ENCODE data around the gene MRO. TPM values are rescaled to one million over a fixed set of nuclear protein-coding genes. Genes with fewer than 3 reads are reported as not detected.

The MRO gene
- total and polyA plus RNA-seq, 5 donors = 5.2 to 8.7 (median 7.2) TPM

DNA sequence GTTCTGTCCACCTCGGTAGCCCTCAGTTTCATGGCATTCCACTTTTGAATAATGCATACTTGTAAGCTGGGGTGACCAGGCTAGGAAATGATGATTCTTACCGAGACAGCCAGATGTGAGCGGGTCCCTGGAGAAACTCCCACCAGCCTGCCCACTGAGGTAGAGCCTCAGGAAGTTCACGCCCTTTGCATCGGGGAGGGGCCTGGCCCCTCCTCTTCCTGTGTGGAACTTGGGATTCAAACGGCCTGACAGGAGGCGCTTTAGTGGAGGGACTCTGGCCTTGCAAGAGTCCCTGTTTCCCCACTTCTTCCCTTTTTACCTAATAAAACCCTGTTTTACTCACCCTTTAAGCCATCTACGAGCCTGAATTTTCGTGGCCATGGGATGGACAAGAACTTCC lies 44.6 kb downstream of the MRO start:
- Histone ChIP-seq H3K27me3 (ENCODE audit: control insufficient read depth, insufficient read depth) (no peaks in the 10 kb centered on the region), H3K9me3 (ENCODE audit: control insufficient read depth, low read length) (no peaks in the 10 kb centered on the region), H3K27ac (ENCODE audit: low read length) (no peak overlapping the region), H3K4me3 (ENCODE audit: low read length) (no peak overlapping the region), H3K4me1 (ENCODE audit: control insufficient read depth, insufficient read depth, low read length) (no peaks in the 10 kb centered on the region)
- WGBS = 73% methylated on average over 9 of the region's 9 CpGs
- intact Hi-C loops (cut with DNase I) = no loop called here
- DNase-seq (no peak), ATAC-seq (no peak)

DNA sequence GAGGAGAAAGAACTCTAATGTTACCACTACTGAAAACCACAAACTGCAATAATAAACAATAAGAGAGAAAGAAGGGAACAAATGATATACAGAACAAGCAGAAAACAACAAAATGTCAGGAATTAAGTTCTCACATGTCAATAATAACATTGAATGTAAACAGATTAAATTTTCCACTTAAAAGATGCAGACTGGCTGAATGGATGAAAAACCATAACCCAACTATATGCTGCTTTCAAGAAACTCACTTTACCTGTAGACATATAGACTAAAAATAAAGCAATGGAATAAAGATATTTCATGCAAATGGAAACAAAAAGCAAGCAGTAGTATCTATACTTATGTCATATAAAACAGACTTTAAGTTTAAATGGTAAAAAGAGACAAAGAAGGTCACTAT lies 50.4 kb downstream of the MRO start:
- intact Hi-C loops (cut with DNase I) = no loop called here
- no peaks in the 10 kb centered on the region for H3K4me1 ChIP-seq (ENCODE audit: control insufficient read depth, insufficient read depth, low read length)
- no peaks in the 10 kb centered on the region for H3K9me3 ChIP-seq (ENCODE audit: control insufficient read depth, low read length)
- DNase-seq (no peak), ATAC-seq (no peak)
- no peak overlapping the region for H3K4me3 ChIP-seq (ENCODE audit: low read length)
- H3K27ac ChIP-seq (ENCODE audit: low read length) = no peak overlapping the region
- no peaks in the 10 kb centered on the region for H3K27me3 ChIP-seq (ENCODE audit: control insufficient read depth, insufficient read depth)

DNA sequence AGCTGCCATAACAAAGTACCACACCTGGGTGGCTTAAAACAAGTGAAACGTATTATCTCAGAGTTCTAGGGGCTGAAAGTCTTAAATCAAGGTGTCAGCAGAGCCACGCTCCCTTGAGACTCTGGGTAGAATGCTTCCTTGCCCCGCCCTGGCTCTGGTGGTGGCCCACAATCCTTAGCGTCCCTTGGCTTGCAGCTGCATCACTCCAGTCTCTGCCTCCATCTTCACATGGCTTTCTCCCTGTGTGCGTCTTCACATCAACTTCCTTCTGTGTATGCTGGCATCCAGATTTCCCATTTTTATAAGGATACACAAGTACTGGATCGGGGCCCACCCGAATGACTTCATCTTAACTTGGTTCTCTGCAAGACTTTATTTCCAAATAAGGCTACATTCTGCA lies 62.5 kb downstream of the MRO start:
- 79% methylated on average over 7 of the region's 7 CpGs for WGBS
- intact Hi-C loops (cut with DNase I) = no loop called here
- no peaks in the 10 kb centered on the region for H3K27me3 ChIP-seq (ENCODE audit: control insufficient read depth, insufficient read depth)

DNA sequence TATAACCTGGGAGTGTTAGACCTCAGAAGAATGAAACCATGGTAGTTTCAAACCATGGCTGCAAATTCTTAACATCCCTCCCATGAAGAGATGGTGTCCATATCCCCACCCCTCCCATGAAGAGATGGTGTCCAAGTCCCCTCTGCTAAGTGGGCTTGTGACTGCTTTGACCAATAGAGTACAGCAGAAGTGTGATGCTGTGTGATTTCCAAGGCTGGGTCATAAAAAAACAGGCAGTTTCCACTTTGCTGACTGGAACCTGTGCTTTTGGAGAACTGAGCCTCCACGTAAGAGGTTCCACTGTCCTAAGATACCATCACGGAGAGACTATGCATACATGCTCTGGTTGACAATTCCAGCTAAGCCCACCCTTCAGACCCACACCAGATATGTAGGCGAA lies 65.5 kb downstream of the MRO start:
- Histone ChIP-seq H3K9me3 (ENCODE audit: control insufficient read depth, low read length) (no peaks in the 10 kb centered on the region), H3K4me3 (ENCODE audit: low read length) (no peak overlapping the region), H3K27me3 (ENCODE audit: control insufficient read depth, insufficient read depth) (no peaks in the 10 kb centered on the region), H3K27ac (ENCODE audit: low read length) (no peak overlapping the region), H3K4me1 (ENCODE audit: control insufficient read depth, insufficient read depth, low read length) (no peaks in the 10 kb centered on the region)
- intact Hi-C loops (cut with DNase I) = no loop called here
- 85% methylated on average over 3 of the region's 3 CpGs for WGBS
- ATAC-seq (no peak), DNase-seq (no peak)

More for the DNA sequence above, 62.5 kb downstream of the MRO start:
- H3K9me3 ChIP-seq (ENCODE audit: control insufficient read depth, low read length) = no peaks in the 10 kb centered on the region
- DNase-seq (no peak), ATAC-seq (no peak)
- H3K27ac ChIP-seq (ENCODE audit: low read length) = no peak overlapping the region
- no peak overlapping the region for H3K4me3 ChIP-seq (ENCODE audit: low read length)
- H3K4me1 ChIP-seq (ENCODE audit: control insufficient read depth, insufficient read depth, low read length) = no peaks in the 10 kb centered on the region

DNA sequence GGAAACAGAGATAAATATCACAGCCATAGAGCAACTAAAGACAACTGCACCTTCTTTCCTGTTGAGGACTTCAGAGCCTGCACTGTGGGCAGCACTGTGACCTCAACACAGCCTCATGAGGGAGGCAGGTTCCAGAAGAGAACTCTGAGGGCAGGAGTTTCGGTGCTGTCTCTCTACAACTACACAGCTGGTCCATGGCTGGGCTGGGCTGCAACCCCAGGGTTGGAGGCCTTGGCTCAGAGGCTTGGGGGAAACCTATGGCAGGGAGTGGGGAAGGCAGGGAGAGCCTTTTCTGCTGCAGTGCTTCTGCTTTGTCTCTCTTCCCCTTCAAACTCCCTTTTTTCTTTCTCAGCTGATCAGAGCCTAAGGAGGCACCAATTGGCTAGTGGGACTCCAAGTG lies 66.5 kb downstream of the MRO start:
- WGBS = 74% methylated on average over 1 of the region's 1 CpG
- intact Hi-C loops (cut with DNase I) = no loop called here

DNA sequence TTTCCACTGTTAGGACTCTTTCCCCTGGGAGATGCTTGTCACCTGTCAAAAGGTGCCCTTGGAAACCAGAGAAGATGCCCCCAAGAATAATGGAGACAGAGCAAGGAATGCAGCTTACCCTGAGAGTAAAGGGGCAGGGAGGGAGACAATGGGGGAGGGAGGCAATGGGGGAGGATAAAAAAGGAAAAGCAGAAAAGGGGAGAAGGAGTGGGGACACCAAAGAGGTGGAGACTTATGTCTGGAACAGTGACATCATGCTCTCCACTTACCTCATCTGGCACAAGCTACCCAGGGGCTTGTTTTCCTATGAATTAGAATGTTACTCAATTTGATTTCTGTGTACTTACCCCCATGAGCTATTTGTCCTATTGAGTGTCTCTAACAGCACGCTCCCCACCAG lies 67.9 kb downstream of the MRO start:
- intact Hi-C loops (cut with DNase I) = no loop called here

More for the DNA sequence above, 66.5 kb downstream of the MRO start:
- ATAC-seq = no peak
- Histone ChIP-seq H3K4me3 (ENCODE audit: low read length) (no peak overlapping the region), H3K4me1 (ENCODE audit: control insufficient read depth, insufficient read depth, low read length) (no peaks in the 10 kb centered on the region), H3K27me3 (ENCODE audit: control insufficient read depth, insufficient read depth) (no peaks in the 10 kb centered on the region), H3K27ac (ENCODE audit: low read length) (no peak overlapping the region), H3K9me3 (ENCODE audit: control insufficient read depth, low read length) (no peaks in the 10 kb centered on the region)
- DNase-seq = no peak

DNA sequence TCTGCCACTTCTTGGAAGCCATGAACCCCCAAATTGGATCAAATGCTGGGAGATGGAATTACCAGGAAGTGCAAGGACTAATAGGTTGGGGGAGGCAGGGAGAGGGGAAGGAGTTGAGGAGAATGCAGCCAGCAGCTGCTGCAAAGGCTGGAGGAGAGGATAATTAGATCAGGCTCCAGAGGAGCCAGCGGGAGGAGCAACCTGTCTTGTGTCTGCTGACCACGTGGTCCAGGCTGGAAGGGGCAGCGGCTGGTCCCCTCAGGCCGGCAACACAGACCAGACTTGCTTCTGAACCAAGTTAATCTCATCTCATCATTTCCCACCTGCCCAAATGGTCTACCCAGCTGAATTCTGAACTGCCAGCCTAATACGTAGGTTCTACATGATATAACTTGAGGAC lies 68.3 kb downstream of the MRO start:
- no peak for DNase-seq
- intact Hi-C loops (cut with DNase I) = no loop called here
- WGBS = 32% methylated on average over 5 of the region's 5 CpGs
- no peaks in the 10 kb centered on the region for H3K27me3 ChIP-seq (ENCODE audit: control insufficient read depth, insufficient read depth)
- no peak overlapping the region for H3K4me3 ChIP-seq (ENCODE audit: low read length)
- no peaks in the 10 kb centered on the region for H3K9me3 ChIP-seq (ENCODE audit: control insufficient read depth, low read length)
- H3K4me1 ChIP-seq (ENCODE audit: control insufficient read depth, insufficient read depth, low read length) = no peaks in the 10 kb centered on the region
- H3K27ac ChIP-seq (ENCODE audit: low read length) = no peak overlapping the region
- ATAC-seq = no peak

More for the DNA sequence above, 67.9 kb downstream of the MRO start:
- no peak for DNase-seq
- H3K4me1 ChIP-seq (ENCODE audit: control insufficient read depth, insufficient read depth, low read length) = no peaks in the 10 kb centered on the region
- no peak for ATAC-seq
- H3K27ac ChIP-seq (ENCODE audit: low read length) = no peak overlapping the region
- H3K4me3 ChIP-seq (ENCODE audit: low read length) = no peak overlapping the region
- no peaks in the 10 kb centered on the region for H3K27me3 ChIP-seq (ENCODE audit: control insufficient read depth, insufficient read depth)
- 76% methylated on average over 1 of the region's 1 CpG for WGBS
- H3K9me3 ChIP-seq (ENCODE audit: control insufficient read depth, low read length) = no peaks in the 10 kb centered on the region

DNA sequence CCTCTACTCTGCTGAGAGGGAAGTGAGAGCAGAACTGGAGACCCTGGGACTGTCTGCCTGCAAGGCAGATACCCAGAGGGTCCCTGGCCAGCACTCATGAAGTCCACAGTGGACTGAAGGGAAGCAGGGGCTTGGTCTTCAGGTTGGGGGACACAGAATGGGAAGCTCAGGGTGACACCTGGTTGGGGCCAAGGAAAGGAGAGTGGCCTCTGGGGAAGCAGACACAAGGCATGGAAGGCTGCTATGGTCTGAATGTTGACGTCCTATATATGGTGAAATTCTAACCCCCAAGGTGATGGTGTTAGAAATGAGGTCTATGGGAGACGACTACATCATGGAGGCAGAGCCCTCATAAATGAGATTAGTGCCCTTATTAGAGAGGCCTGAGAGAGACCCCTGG lies 69.3 kb downstream of the MRO start:
- 81% methylated on average over 2 of the region's 2 CpGs for WGBS
- Histone ChIP-seq H3K4me1 (ENCODE audit: control insufficient read depth, insufficient read depth, low read length) (no peaks in the 10 kb centered on the region), H3K9me3 (ENCODE audit: control insufficient read depth, low read length) (no peaks in the 10 kb centered on the region), H3K27me3 (ENCODE audit: control insufficient read depth, insufficient read depth) (no peaks in the 10 kb centered on the region), H3K27ac (ENCODE audit: low read length) (no peak overlapping the region), H3K4me3 (ENCODE audit: low read length) (no peak overlapping the region)
- ATAC-seq = no peak
- DNase-seq = no peak
- intact Hi-C loops (cut with DNase I) = no loop called here

DNA sequence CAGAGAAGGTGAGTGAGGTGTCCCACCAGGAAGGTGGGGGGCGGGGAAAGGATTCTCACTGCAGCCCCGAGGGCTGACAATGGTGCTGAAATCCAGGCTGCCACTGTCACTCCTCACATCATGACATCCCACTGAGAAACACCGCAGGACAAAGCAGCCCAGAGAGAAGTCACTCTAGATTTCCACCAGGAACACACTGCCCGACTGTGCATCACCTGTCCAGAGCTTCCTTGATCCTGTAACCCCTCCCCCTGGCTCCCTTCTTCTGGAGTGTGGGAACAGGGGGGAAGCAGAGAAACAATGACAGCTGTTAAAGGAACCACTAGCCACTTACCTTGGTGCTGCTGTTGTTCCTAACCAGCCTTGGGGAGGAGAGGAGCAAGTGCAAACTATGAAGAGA lies 69.9 kb downstream of the MRO start:
- DNase-seq (no peak), ATAC-seq (no peak)
- Histone ChIP-seq H3K27me3 (ENCODE audit: control insufficient read depth, insufficient read depth) (no peaks in the 10 kb centered on the region), H3K9me3 (ENCODE audit: control insufficient read depth, low read length) (no peaks in the 10 kb centered on the region), H3K27ac (ENCODE audit: low read length) (no peak overlapping the region), H3K4me1 (ENCODE audit: control insufficient read depth, insufficient read depth, low read length) (no peaks in the 10 kb centered on the region), H3K4me3 (ENCODE audit: low read length) (no peak overlapping the region)
- WGBS = 39% methylated on average over 4 of the region's 4 CpGs
- intact Hi-C loops (cut with DNase I) = no loop called here

DNA sequence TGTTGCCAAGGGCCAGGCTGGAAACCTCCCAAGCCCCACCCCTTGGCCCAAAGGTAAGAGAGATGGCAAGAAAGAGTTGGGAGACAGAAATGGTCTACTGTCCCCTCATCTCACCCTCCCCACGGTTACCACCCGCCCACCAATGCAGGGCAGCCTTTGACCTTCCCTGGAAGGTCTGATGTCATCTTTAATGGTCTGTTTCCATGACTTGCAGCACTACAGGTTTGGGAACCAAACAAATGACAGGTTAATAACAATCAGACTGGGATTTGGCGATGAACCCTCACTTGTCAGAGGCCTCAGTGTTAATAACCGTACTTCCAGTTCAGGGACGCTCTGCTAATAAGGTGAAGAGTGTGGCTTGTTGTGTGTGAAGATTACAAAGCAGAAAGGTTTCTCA lies 70.4 kb downstream of the MRO start:
- no peak overlapping the region for H3K4me3 ChIP-seq (ENCODE audit: low read length)

DNA sequence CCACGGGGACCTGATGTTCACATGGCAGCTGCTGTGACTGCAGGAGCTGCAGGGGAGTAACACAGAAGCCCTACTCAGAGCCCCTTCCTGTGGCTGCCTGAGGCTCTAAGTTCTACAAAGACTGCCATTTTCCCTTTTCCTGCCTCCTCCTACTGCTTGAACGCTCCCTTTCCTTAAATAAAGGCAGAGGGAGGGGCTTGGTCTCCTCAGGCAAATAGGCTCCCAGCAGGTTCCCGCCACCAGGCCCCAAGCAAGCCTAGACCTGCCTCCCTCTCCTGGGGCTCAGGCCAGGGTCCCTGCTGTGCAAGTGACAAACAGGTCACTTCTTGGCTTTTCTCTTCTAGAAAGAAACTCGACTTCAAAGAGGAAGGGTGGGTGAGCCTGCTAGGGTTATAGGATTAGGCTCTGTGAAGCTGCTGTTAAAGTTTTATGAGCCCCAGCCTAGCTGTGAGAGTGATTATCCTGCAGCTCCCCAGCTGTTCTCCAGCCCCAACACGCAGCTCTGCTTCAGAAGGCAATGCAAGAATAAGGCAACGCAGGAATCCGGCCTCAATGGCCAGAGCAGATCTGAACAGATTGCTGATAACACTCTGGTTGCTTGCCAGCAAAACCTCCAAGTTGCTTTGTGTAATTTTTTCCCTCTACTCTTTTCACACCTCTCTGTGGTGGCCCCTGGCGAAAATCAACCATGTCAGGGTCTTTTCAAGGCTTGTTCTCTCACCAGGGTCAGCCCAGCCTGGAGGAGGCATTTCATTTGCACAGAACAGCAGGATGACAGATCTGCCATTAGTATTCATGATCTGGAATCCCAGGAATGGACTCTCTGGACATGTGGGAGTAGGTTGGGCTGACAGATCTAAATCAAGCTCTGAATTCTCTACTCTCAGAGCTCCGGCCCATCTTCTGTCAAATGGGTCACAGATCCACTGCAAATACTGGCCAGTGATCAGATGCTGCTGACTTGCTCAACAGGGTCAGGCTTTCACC lies 71.3 kb downstream of the MRO start:
- WGBS = 38% methylated on average over 9 of the region's 9 CpGs
- Histone ChIP-seq H3K27ac (ENCODE audit: low read length) (no peak overlapping the region), H3K9me3 (ENCODE audit: control insufficient read depth, low read length) (no peaks in the 10 kb centered on the region), H3K4me3 (ENCODE audit: low read length) (no peak overlapping the region), H3K4me1 (ENCODE audit: control insufficient read depth, insufficient read depth, low read length) (no peaks in the 10 kb centered on the region), H3K27me3 (ENCODE audit: control insufficient read depth, insufficient read depth) (no peaks in the 10 kb centered on the region)
- intact Hi-C loops (cut with DNase I) = no loop called here
- no peak for ATAC-seq
- DNase-seq = no peak

More for the DNA sequence above, 70.4 kb downstream of the MRO start:
- Histone ChIP-seq H3K9me3 (ENCODE audit: control insufficient read depth, low read length) (no peaks in the 10 kb centered on the region), H3K27me3 (ENCODE audit: control insufficient read depth, insufficient read depth) (no peaks in the 10 kb centered on the region), H3K27ac (ENCODE audit: low read length) (no peak overlapping the region), H3K4me1 (ENCODE audit: control insufficient read depth, insufficient read depth, low read length) (no peaks in the 10 kb centered on the region)
- WGBS = 65% methylated on average over 5 of the region's 5 CpGs
- intact Hi-C loops (cut with DNase I) = no loop called here
- ATAC-seq = no peak
- DNase-seq = no peak
